Mammary epithelial cell (primary cell): ENCODE measurements around the gene PBXIP1.

Source experiments
- CTCF ChIP-seq, 2 donors: IDR thresholded peaks in 1 of 2; conservative IDR thresholded peaks in 1 of 2; 2 replicates each; pipeline ENCODE4 v1.5.1; 2011 to 2012; ENCODE audit warnings: inconsistent platforms in 2 of 2, low read length in 2 of 2, mild to moderate bottlenecking in 2 of 2, control low read depth in 1 of 2, low read depth in 1 of 2; ENCODE audit not compliant: insufficient read depth in 1 of 2; ENCODE audit errors: extremely low read depth in 1 of 2
- EZH2 ChIP-seq: IDR thresholded peaks from 2 replicates; pipeline ENCODE4 v1.6.1; 2012; ENCODE audit warnings: low read length, inconsistent platforms, borderline replicate concordance

GRCh38 chr1:154998201-154998780, 42.4 kb upstream of the PBXIP1 start:
- TF ChIP-seq CTCF (conservative IDR thresholded peaks at IDR 0.05 in 1 of 2, IDR thresholded peaks at IDR 0.05 in 1 of 2; ENCODE audit: extremely low read depth in 1 of 2, insufficient read depth in 1 of 2, low read depth in 1 of 2, low read length in 2 of 2) (peak in 1 of 2 donors; percentile 21), EZH2 (no peak)
